ENCODE measurements around the gene TUNAR. TPM values are rescaled to one million over a fixed set of nuclear protein-coding genes. Genes with fewer than 3 reads are reported as not detected.

Gene TUNAR
- polyA plus RNA-seq, 1 donor = not detected

- no peak for DNase-seq
Observed at GRCh38 chr14:95875831-95876760, 536 bp upstream of the TUNAR start.

GRCh38 chr14:95877633-95878032, 1.0 kb downstream of the TUNAR start:
- no peak for DNase-seq

- no peak for DNase-seq
Observed at GRCh38 chr14:95884377-95884776, 7.7 kb downstream of the TUNAR start.

GRCh38 chr14:95885278-95885677, 8.6 kb downstream of the TUNAR start:
- DNase-seq = no peak

DNA sequence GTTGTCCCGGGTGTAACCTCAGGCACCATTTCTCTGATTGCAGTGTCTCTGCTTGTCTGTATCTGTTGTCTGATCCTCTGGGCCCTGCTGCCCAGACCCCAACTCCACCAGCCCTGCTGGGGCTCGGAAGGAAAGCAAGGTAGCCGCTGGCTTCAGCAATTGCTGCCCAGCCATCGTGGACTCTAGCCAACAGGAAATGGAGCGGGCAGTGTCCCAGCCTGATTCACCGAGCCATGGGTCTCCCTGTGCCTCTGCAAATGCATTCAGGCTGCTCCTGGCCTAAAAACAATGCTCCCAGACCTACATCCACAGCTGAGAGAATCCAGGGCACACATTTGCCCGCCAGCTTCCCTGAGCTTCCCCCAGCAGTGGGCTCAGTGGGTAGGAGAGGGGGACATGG, 9.2 kb downstream of the TUNAR start:
- DNase-seq = no peak

- no peak for DNase-seq
Observed at GRCh38 chr14:95886366-95887056, 9.9 kb downstream of the TUNAR start.

GRCh38 chr14:95887351-95887750, 10.7 kb downstream of the TUNAR start:
- DNase-seq = no peak

DNA sequence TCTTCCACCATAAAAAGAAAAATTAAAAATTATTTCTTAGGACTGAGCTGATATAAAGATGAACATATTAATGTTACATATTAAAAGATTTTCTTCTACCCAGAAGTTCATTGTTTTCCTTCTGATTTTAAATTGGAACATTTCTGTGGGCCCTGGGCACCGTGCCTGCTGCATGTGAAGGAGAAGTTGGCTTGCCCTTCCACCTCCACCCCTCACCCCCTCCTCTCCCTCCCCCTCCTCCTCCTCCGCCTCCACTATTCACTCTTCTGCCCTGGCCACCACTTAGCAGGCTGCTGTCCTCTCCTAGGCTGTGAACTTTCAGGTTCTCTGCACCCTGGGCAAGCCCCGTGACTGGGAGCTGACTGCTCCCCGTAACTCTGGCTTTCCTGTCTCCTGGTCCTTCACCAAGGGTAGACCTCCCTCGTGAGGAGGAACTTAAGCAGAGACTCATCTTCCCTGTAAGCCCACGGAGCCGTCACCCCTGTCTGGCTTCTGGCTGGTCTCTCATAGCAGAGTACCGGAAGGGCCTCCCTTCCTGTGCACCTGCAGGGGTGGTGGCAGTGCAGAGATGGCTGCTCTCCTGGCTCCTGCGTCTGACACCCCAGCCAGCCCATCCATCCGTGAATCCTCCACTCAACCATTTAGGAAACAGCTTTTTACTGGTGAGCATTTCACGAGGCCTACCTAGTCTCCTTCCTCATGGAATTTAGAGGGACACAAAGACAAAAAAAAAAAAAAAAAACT, 12.8 kb downstream of the TUNAR start:
- DNase-seq = no peak

GRCh38 chr14:95891742-95892141, 15.1 kb downstream of the TUNAR start:
- no peak for DNase-seq

DNA sequence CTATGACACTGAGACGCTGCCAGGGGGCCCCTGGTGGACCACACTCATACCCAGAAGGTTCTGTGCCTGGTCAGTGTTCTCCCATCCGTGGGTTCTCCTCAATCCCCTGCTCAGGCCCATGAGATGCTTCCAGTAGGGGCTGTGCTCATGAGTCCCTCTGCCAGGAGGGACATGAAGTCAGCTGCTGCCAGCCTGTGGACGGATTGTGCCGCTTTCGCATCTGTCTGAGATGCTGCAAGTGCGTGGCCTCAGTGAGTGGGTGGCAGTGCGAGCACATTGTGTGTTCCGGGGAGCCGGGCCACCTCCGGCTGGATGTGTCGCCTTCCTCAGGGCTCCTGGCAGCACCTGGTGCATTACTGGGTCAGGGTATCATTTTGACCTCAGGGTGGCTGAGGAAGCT, 15.5 kb downstream of the TUNAR start:
- DNase-seq = no peak

DNA sequence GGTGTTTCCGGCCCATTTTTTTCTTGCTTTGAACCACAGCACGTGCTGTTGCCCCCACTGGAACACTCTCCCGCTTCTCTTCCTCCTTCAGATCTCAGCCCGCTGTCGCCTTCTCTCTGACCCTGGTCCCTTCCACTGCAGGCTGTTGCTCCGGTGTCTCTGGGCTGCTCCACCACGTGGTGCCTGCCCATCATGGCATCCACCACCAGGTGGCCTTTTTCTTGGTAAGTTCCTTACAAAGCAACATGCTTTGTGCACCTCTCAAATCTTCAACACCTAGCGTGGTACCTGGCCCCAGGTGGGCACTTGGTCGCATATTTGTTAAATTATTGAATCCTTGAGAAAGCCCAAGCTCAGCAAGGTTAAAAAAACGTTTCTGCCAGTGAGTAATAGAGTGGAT, 19.1 kb downstream of the TUNAR start:
- no peak for DNase-seq

GRCh38 chr14:95896498-95897135, 20.0 kb downstream of the TUNAR start:
- DNase-seq = no peak

- DNase-seq = no peak
Observed at GRCh38 chr14:95897280-95897679, 20.6 kb downstream of the TUNAR start.

DNA sequence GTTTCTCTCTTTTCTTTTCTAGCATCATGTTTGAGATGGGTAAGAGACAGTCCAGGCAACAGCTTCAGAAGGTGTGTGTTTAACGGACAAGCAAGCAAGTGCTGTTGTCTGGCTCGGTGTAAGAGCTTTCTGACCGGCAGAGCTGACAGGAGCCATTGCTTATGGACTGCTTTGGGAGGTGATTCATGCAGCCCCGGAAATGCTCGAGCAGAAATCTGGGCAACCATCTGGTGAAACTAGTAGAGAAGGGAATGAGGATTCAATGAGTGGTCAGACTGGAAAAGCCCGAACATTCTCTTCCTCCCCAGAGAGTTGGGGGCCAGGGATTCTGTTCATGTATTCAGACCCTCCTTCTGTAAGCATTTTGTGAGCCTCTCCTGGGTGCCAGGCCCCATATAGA, 24.4 kb downstream of the TUNAR start:
- no peak for DNase-seq

- no peak for DNase-seq
Observed at GRCh38 chr14:95902273-95902826, 25.7 kb downstream of the TUNAR start.

- no peak for DNase-seq
Observed at GRCh38 chr14:95903165-95903564, 26.5 kb downstream of the TUNAR start.

DNA sequence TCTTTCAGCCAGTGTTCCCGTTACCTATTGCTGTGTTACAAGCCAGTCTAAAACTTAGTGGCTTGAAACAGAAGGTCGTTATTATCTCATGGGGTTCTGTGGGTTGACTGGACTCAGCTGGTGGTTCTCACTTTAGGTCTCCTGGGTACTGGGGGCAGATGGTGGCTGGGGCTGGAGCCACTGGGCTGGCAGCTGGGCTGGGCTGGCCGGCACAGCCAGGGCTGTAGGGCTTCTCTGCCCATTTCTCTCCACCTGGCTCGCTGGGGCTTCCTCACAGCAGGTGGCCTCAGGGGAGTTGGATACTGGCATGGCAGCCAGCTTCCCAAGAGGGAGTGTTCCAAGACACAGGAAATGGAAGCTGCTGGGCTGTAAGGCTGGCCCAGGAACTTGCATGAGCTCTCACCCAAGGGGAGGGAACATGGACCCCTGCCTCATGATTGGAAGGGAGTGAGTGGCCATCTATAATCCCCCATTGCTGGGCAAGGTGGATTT, 27.0 kb downstream of the TUNAR start:
- no peak for DNase-seq

DNA sequence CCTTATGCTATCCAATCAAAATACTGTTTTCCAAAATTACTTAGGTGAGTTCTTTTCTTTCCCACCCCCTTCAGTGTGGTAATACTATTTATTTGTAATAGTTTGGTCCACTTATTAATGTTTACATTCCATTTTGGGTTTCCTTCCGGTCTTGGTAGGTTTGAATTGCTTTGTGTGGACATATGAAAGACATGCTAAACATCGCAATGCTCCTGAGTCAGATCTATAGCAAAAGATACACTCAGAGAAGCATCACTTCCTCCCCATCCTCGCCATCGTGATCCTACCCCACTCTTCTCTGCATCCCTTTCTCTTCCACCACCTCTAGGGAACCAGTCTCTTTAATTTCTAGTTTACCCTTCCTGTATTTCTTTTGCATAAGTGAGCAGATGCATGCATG, 30.0 kb downstream of the TUNAR start:
- no peak for DNase-seq

DNA sequence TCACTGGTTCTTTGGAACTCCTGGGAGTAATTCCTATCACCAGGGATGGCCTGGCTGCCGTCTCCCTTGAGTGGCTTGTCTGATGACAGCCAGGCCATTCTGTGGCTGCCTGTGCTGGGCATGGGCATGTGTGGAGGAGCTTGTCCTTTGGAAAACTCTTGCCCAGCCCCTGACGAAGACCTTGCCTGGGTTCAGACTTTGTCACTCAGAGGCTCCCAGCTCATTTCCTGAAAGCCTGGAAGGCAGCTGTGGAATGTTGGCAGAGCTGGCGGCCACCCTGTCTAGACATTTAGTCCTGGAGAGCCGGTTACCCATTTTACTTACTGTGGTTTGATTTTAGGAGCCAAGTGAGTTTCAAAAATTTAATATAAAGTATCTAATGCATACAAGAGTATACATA, 34.0 kb downstream of the TUNAR start:
- no peak for DNase-seq

DNA sequence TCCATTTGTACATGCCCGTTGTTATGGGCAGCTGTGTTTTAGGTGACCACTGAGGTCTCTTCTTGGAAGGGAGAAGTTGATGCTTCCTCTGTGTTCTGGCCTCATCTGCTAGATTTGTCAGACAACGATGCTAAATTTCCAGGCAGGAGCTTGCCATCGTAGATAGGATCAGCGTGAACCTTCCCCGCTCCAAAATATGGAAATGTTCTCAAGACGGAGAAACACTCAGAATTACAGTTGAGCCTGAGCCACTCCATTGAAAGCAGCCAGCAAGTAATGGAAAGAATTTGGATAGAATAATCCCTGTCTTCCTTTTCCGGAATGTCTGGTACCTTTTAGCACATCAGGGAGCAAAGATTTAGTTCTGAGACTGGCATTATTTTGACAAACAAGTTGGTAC, 34.8 kb downstream of the TUNAR start:
- DNase-seq = peak; percentile 25

- DNase-seq = no peak
Observed at GRCh38 chr14:95915330-95915729, 38.7 kb downstream of the TUNAR start.

DNA sequence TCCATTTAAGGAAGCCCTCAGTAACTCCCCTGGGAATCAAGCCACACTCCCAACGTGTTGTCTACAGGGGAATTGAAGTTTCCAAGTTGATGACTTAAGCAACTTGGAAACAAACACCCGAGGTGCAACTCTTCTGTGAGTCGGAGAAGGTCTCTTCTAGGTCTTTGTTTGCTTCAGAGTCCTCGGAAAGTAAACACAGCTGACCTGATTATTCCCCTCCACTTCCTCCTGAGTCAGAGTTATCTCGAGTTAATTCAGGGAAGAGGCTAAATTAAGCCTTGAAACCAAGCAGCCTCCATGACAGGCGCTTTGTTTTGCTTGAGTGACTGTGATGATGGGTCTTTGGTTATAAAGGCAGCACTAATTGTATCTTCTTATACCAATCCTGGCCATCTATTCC, 41.8 kb downstream of the TUNAR start:
- DNase-seq = no peak
